ENCODE measurements around the gene TIMP2.

Gene TIMP2

GRCh38 chr17:78812855-78813254 lies 112.3 kb downstream of the TIMP2 start:
- H3K4me2 ChIP-seq (ENCODE audit: insufficient read depth, low read length), result no peak overlapping the region
- TF ChIP-seq, protein P1, sequence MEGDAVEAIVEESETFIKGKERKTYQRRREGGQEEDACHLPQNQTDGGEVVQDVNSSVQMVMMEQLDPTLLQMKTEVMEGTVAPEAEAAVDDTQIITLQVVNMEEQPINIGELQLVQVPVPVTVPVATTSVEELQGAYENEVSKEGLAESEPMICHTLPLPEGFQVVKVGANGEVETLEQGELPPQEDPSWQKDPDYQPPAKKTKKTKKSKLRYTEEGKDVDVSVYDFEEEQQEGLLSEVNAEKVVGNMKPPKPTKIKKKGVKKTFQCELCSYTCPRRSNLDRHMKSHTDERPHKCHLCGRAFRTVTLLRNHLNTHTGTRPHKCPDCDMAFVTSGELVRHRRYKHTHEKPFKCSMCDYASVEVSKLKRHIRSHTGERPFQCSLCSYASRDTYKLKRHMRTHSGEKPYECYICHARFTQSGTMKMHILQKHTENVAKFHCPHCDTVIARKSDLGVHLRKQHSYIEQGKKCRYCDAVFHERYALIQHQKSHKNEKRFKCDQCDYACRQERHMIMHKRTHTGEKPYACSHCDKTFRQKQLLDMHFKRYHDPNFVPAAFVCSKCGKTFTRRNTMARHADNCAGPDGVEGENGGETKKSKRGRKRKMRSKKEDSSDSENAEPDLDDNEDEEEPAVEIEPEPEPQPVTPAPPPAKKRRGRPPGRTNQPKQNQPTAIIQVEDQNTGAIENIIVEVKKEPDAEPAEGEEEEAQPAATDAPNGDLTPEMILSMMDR (IDR thresholded peaks at IDR 0.05; ENCODE audit: borderline replicate concordance, extremely low read depth, low read length, poor library complexity, severe bottlenecking), result no peak
- TF ChIP-seq EZH2 (IDR thresholded peaks at IDR 0.05; ENCODE audit: borderline replicate concordance, low read depth, low read length, severe bottlenecking), result no peak
- H3K27ac ChIP-seq (ENCODE audit: low read length), result no peak overlapping the region
- no peak overlapping the region for H3K4me3 ChIP-seq (ENCODE audit: low read depth in 1 of 2, low read length in 2 of 2)
- no peaks in the 10 kb centered on the region for H3K79me2 ChIP-seq (ENCODE audit: insufficient read depth, low read length)
- peaks cover 94% of the 10 kb centered on the region for H3K36me3 ChIP-seq (ENCODE audit: insufficient read depth, low read length)
- no peaks in the 10 kb centered on the region for H3K4me1 ChIP-seq (ENCODE audit: insufficient read depth, low read length)
- no peak overlapping the region for H3K9ac ChIP-seq (ENCODE audit: low read depth, low read length)
- H2AFZ ChIP-seq (ENCODE audit: low read depth, low read length), result no peak overlapping the region
- no peak for DNase-seq
- no peaks in the 10 kb centered on the region for H3K9me3 ChIP-seq (ENCODE audit: insufficient read depth, low read length, severe bottlenecking)
- peaks cover 6% of the 10 kb centered on the region; the same call in 1 of the 2 replicates for H4K20me1 ChIP-seq (ENCODE audit: insufficient read depth, low read length)
- no peaks in the 10 kb centered on the region for H3K27me3 ChIP-seq (ENCODE audit: insufficient read depth, low read length, poor library complexity)
- no peak for ATAC-seq (ENCODE audit: insufficient read depth, low read depth)

DNA sequence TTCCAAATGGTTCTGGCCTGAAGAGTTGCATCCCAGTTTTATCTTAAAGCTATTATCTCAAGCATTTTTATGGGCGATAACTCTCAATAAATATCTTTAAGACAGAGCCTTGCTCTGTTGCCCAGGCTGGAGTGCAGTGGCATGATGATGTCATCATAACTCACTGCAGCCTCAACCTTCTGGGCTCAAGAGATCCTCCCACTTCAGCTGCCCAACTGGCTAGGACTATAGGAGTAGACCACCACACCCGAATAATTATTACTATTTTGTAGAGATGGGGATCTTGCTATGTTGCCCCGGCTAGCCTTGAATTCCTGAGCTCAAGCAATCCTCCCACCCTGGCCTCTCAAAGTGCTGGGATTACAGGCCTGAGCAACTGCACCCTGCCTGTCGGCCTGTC lies 117.0 kb downstream of the TIMP2 start:
- H3K27ac ChIP-seq (ENCODE audit: low read length), result no peak overlapping the region
- no peak overlapping the region for H3K4me2 ChIP-seq (ENCODE audit: insufficient read depth, low read length)
- no peak overlapping the region for H2AFZ ChIP-seq (ENCODE audit: low read depth, low read length)
- peaks cover 6% of the 10 kb centered on the region; the same call in 1 of the 2 replicates for H4K20me1 ChIP-seq (ENCODE audit: insufficient read depth, low read length)
- no peaks in the 10 kb centered on the region for H3K79me2 ChIP-seq (ENCODE audit: insufficient read depth, low read length)
- no peak overlapping the region for H3K9ac ChIP-seq (ENCODE audit: low read depth, low read length)
- no peaks in the 10 kb centered on the region for H3K4me1 ChIP-seq (ENCODE audit: insufficient read depth, low read length)
- peaks cover 89% of the 10 kb centered on the region for H3K36me3 ChIP-seq (ENCODE audit: insufficient read depth, low read length)
- no peaks in the 10 kb centered on the region for H3K27me3 ChIP-seq (ENCODE audit: insufficient read depth, low read length, poor library complexity)
- no peak for ATAC-seq (ENCODE audit: insufficient read depth, low read depth)
- H3K4me3 ChIP-seq (ENCODE audit: low read depth in 1 of 2, low read length in 2 of 2), result no peak overlapping the region
- no peak for DNase-seq
- TF ChIP-seq EZH2 (IDR thresholded peaks at IDR 0.05; ENCODE audit: borderline replicate concordance, low read depth, low read length, severe bottlenecking), result no peak
- TF ChIP-seq, protein P1 (IDR thresholded peaks at IDR 0.05; ENCODE audit: borderline replicate concordance, extremely low read depth, low read length, poor library complexity, severe bottlenecking), result no peak
- no peaks in the 10 kb centered on the region for H3K9me3 ChIP-seq (ENCODE audit: insufficient read depth, low read length, severe bottlenecking)

GRCh38 chr17:78806451-78806850 lies 118.7 kb downstream of the TIMP2 start:
- ATAC-seq (ENCODE audit: insufficient read depth, low read depth), result no peak
- TF ChIP-seq EZH2 (IDR thresholded peaks at IDR 0.05; ENCODE audit: borderline replicate concordance, low read depth, low read length, severe bottlenecking), result no peak
- Histone ChIP-seq H3K27ac (ENCODE audit: low read length) (no peak overlapping the region), H3K36me3 (ENCODE audit: insufficient read depth, low read length) (peaks cover 90% of the 10 kb centered on the region), H3K4me1 (ENCODE audit: insufficient read depth, low read length) (no peaks in the 10 kb centered on the region), H3K4me3 (ENCODE audit: low read depth in 1 of 2, low read length in 2 of 2) (no peak overlapping the region), H3K9ac (ENCODE audit: low read depth, low read length) (no peak overlapping the region), H4K20me1 (ENCODE audit: insufficient read depth, low read length) (peaks cover 7% of the 10 kb centered on the region; the same call in 1 of the 2 replicates), H3K9me3 (ENCODE audit: insufficient read depth, low read length, severe bottlenecking) (no peaks in the 10 kb centered on the region), H2AFZ (ENCODE audit: low read depth, low read length) (no peak overlapping the region), H3K79me2 (ENCODE audit: insufficient read depth, low read length) (no peaks in the 10 kb centered on the region), H3K4me2 (ENCODE audit: insufficient read depth, low read length) (no peak overlapping the region), H3K27me3 (ENCODE audit: insufficient read depth, low read length, poor library complexity) (no peaks in the 10 kb centered on the region)
- no peak for DNase-seq

DNA sequence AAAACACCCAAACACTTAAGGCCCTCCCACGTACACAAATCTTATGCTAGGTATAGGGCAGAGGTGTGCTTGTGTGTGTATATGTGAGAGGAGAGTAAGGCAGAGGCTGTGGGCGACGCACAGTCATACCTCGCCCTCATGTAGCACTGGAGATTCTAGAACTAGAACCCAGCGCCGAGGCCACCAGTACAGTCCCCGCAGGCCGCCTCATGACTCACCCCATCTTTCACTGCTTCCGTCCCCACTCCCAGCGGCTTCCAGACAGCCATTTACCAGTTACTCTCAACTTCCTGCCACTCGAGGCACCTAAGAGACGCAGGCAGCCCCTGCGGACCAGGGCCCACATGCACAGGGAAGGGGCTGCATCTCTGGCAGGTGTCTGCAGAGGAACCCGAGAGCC lies 119.9 kb downstream of the TIMP2 start:
- no peak overlapping the region for H3K4me2 ChIP-seq (ENCODE audit: insufficient read depth, low read length)
- ATAC-seq (ENCODE audit: insufficient read depth, low read depth) (peak; percentile 14; the same call in 1 of the 3 replicates), DNase-seq (no peak)
- no peak overlapping the region for H2AFZ ChIP-seq (ENCODE audit: low read depth, low read length)
- H3K36me3 ChIP-seq (ENCODE audit: insufficient read depth, low read length), result peaks cover 88% of the 10 kb centered on the region
- no peaks in the 10 kb centered on the region for H3K79me2 ChIP-seq (ENCODE audit: insufficient read depth, low read length)
- H3K4me1 ChIP-seq (ENCODE audit: insufficient read depth, low read length), result no peaks in the 10 kb centered on the region
- no peak overlapping the region for H3K9ac ChIP-seq (ENCODE audit: low read depth, low read length)
- H3K9me3 ChIP-seq (ENCODE audit: insufficient read depth, low read length, severe bottlenecking), result no peaks in the 10 kb centered on the region
- TF ChIP-seq, protein P1 (IDR thresholded peaks at IDR 0.05; ENCODE audit: borderline replicate concordance, extremely low read depth, low read length, poor library complexity, severe bottlenecking), result no peak
- TF ChIP-seq EZH2 (IDR thresholded peaks at IDR 0.05; ENCODE audit: borderline replicate concordance, low read depth, low read length, severe bottlenecking), result no peak
- no peak overlapping the region for H3K4me3 ChIP-seq (ENCODE audit: low read depth in 1 of 2, low read length in 2 of 2)
- H3K27ac ChIP-seq (ENCODE audit: low read length), result no peak overlapping the region
- H4K20me1 ChIP-seq (ENCODE audit: insufficient read depth, low read length), result peaks cover 11% of the 10 kb centered on the region
- H3K27me3 ChIP-seq (ENCODE audit: insufficient read depth, low read length, poor library complexity), result no peaks in the 10 kb centered on the region

Data from DND-41 (cell line).